Measurements from ENCODE around the gene PPFIA2. TPM values are rescaled to one million over a fixed set of nuclear protein-coding genes. Genes with fewer than 3 reads are reported as not detected.

PPFIA2 gene
- total RNA-seq, 4 donors from 2014 or later = 0.11 to 0.89 (median 0.32) TPM; not detected in 1

- Histone ChIP-seq H3K9me3 (no peaks in the 10 kb centered on the region), H3K4me3 (no peak overlapping the region)
- DNase-seq (ENCODE audit: low spot score in 2 of 2) = no peak
Observed at GRCh38 chr12:81369175-81369574, 390.0 kb downstream of the PPFIA2 start.

DNA sequence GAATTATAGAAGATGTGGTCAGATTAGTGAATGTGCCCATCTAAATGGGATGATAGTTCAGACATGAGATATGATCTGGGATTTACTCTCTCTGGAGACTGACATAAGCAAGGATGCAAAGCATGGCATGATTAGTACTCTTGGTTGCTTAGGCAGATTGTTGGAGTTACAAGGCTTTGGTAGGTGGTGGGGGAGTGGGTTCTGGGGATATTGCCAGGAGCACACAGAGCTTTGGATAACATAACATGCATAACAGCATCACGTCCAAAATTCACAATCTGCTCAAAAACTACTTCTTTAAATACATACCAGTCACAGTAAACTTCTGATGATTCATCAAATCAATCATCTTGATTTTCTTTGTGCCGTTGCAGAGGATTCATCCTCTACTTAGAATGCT is 393.9 kb downstream of the PPFIA2 start:
- TF ChIP-seq EP300 (IDR thresholded peaks at IDR 0.05) (no peak), POLR2AphosphoS5 (IDR thresholded peaks at IDR 0.05) (no peak), POLR2A (IDR thresholded peaks at IDR 0.05) (no peak)
- TF ChIP-seq, protein P1, sequence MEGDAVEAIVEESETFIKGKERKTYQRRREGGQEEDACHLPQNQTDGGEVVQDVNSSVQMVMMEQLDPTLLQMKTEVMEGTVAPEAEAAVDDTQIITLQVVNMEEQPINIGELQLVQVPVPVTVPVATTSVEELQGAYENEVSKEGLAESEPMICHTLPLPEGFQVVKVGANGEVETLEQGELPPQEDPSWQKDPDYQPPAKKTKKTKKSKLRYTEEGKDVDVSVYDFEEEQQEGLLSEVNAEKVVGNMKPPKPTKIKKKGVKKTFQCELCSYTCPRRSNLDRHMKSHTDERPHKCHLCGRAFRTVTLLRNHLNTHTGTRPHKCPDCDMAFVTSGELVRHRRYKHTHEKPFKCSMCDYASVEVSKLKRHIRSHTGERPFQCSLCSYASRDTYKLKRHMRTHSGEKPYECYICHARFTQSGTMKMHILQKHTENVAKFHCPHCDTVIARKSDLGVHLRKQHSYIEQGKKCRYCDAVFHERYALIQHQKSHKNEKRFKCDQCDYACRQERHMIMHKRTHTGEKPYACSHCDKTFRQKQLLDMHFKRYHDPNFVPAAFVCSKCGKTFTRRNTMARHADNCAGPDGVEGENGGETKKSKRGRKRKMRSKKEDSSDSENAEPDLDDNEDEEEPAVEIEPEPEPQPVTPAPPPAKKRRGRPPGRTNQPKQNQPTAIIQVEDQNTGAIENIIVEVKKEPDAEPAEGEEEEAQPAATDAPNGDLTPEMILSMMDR (IDR thresholded peaks at IDR 0.05) = no peak
- H3K27me3 ChIP-seq = no peaks in the 10 kb centered on the region
- 58% methylated on average over 2 of the region's 2 CpGs for WGBS
- no peaks in the 10 kb centered on the region for H3K36me3 ChIP-seq
- no peak overlapping the region for H3K4me3 ChIP-seq
- no peak overlapping the region for H3K27ac ChIP-seq
- no peaks in the 10 kb centered on the region for H3K9me3 ChIP-seq
- no peaks in the 10 kb centered on the region for H3K4me1 ChIP-seq
- no peak for DNase-seq (ENCODE audit: low spot score in 2 of 2)

More at GRCh38 chr12:81369175-81369574, 390.0 kb downstream of the PPFIA2 start:
- H3K36me3 ChIP-seq = no peaks in the 10 kb centered on the region
- TF ChIP-seq POLR2A (IDR thresholded peaks at IDR 0.05) = no peak
- no peaks in the 10 kb centered on the region for H3K4me1 ChIP-seq
- no peak overlapping the region for H3K27ac ChIP-seq
- no peaks in the 10 kb centered on the region for H3K27me3 ChIP-seq

DNA sequence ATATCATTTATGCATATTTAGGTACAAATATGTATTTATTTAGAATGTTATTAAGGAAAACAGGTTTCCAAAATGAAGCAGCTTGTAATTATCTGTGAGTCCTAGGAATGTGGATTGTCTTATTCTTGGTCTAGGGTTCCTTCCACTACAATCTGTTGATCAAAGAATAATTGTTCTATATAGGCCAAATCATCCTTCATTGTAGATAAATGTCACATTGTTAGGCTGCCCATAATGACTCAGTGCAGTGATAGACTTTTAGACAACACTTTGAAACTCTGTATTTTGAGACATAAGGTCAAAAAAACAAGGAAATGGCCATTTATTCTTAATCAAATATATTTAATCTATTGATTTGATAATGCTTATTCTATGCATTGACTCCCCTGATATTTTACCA is 398.2 kb downstream of the PPFIA2 start:
- Histone ChIP-seq H3K4me3 (no peak overlapping the region), H3K27me3 (no peaks in the 10 kb centered on the region), H3K27ac (no peak overlapping the region), H3K4me1 (no peaks in the 10 kb centered on the region), H3K36me3 (no peaks in the 10 kb centered on the region), H3K9me3 (no peaks in the 10 kb centered on the region)
- no peak for TF ChIP-seq POLR2AphosphoS5 (IDR thresholded peaks at IDR 0.05)
- TF ChIP-seq POLR2A (IDR thresholded peaks at IDR 0.05) = no peak
- DNase-seq (ENCODE audit: low spot score in 2 of 2) = no peak

GRCh38 chr12:81359736-81360135 is 399.4 kb downstream of the PPFIA2 start:
- H3K27ac ChIP-seq = no peak overlapping the region
- no peak overlapping the region for H3K4me3 ChIP-seq
- H3K9me3 ChIP-seq = no peaks in the 10 kb centered on the region
- no peaks in the 10 kb centered on the region for H3K27me3 ChIP-seq
- H3K4me1 ChIP-seq = no peaks in the 10 kb centered on the region
- DNase-seq (ENCODE audit: low spot score in 2 of 2) = no peak
- no peaks in the 10 kb centered on the region for H3K36me3 ChIP-seq
- TF ChIP-seq, protein P1 (IDR thresholded peaks at IDR 0.05) = no peak
- TF ChIP-seq EP300 (IDR thresholded peaks at IDR 0.05) (no peak), POLR2AphosphoS5 (IDR thresholded peaks at IDR 0.05) (no peak), POLR2A (IDR thresholded peaks at IDR 0.05) (no peak)

DNA sequence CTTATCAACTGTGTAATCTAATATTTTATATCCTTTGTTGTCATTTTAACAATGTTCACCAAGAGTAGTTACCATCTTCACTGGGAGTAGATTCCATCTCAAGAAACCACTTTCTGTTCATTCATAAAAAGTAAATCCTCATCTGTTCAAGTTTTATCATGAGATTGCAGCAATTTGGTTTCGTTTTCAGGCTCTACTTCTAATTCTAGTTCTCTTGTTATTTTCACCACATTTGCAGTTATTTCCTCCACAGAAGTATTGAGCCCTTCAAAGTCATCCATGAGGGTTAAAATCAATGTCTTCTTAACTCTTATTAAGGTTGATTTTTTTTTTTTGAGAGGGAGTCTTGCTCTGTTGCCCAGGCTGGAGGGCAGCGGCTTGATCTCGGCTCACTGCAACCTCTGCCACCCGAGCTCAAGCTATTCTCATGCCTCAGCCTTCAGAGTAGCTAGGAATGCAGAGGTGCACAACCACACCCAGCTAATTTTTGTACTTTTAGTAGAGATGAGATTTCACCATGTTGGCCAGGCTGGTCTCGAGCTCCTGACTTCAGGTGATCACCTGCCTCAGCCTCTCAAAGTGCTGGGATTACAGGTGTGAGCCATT is 404.7 kb downstream of the PPFIA2 start:
- no peak for DNase-seq (ENCODE audit: low spot score in 2 of 2)
- H3K27ac ChIP-seq = no peak overlapping the region
- no peak overlapping the region for H3K4me3 ChIP-seq
- TF ChIP-seq, protein P1 (IDR thresholded peaks at IDR 0.05) = no peak
- H3K9me3 ChIP-seq = no peaks in the 10 kb centered on the region
- H3K4me1 ChIP-seq = no peaks in the 10 kb centered on the region
- WGBS = 81% methylated on average over 5 of the region's 5 CpGs
- H3K36me3 ChIP-seq = no peaks in the 10 kb centered on the region
- no peaks in the 10 kb centered on the region for H3K27me3 ChIP-seq

DNA sequence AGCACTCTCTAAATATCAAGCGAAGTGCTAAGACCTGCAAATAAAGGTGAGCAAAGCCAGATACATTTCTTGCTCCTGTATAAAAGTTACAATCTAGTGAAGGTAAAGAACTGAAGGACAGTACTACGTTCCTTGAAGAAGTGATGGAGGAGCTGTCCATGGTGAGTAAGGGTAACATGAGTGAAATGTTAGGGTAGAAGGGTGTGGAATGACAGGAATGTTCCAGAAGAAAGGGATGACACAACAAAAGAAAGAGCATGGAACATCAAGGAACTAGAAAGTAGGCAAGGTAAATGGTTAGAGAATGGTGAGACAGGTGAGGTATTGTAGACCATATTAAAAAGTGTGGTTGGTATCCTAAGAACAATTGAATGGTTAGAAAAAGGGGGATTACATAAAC is 408.8 kb downstream of the PPFIA2 start:
- H3K36me3 ChIP-seq = no peaks in the 10 kb centered on the region
- H3K27ac ChIP-seq = no peak overlapping the region
- H3K27me3 ChIP-seq = no peaks in the 10 kb centered on the region
- WGBS = 71% methylated on average over 2 of the region's 2 CpGs
- no peak overlapping the region for H3K4me3 ChIP-seq
- TF ChIP-seq, protein P1 (IDR thresholded peaks at IDR 0.05) = no peak
- TF ChIP-seq POLR2A (IDR thresholded peaks at IDR 0.05) (no peak), EP300 (IDR thresholded peaks at IDR 0.05) (no peak), POLR2AphosphoS5 (IDR thresholded peaks at IDR 0.05) (no peak)
- no peaks in the 10 kb centered on the region for H3K9me3 ChIP-seq
- H3K4me1 ChIP-seq = no peaks in the 10 kb centered on the region
- no peak for DNase-seq (ENCODE audit: low spot score in 2 of 2)

All from suprapubic skin (tissue), 4 donors.